ENCODE data around the gene CTSE. TPM values are rescaled to one million over a fixed set of nuclear protein-coding genes. Genes with fewer than 3 reads are reported as not detected.

CTSE gene
- total and polyA plus RNA-seq, 7 experiments from 2014 or later = not detected

DNA sequence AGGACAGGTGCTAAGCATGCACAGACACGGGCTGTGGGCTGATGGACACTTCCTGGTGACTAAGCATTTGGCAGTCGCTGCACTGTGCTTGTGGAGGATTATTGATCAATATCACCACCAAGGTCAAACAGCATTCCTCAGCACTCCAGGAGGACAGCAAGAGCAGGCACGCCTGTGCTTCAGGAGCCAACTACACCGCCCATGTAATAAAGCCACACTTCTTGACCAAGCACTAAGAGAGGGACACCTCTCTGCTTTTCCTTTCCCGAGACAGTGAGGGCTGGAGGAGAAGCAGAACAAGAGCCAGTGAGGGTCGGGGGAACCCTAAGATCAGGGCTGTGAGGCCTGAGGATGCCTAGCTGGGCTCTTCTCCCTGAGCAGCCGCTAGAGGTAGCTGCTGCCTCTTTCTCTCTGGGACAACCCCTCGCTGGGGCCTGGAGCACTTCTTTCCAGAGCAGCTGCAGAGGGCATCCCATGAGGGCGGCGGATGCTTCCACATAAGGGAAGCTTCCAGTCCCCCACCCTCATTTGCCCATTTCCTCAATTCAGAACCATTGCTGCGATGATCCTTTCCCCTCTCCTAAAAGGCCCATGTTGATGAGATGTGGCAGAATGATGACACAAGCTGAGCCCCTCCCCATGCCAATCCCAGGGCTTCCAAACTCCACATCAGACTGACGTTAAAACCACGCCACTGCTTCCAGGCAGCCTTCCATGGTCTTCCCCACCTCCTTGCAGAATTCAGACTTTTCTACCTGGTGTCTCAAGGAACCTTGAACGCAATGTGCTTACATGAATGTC lies 39.6 kb downstream of the CTSE start:
- H3K27ac ChIP-seq (ENCODE audit: low read depth, low read length) = no peak overlapping the region
- H3K36me3 ChIP-seq (ENCODE audit: control insufficient read depth in 2 of 3, insufficient read depth in 3 of 3, low read length in 3 of 3) = no peaks in the 10 kb centered on the region
- ChIA-PET CTCF (interaction anchor here (0.5 to 8.4 kb wide), 2 partner anchors 13 to 191 kb away, joined by 3 to 169 read pairs; no protein-coding TSS in a partner anchor), POLR2A (no interaction called here)
- no peaks in the 10 kb centered on the region for H3K4me1 ChIP-seq (ENCODE audit: control insufficient read depth in 2 of 2, insufficient read depth in 2 of 2, low read length in 2 of 2)
- Mint-ChIP-seq H3K9me3 (peaks cover 0 to 6% (median 0%) of the 10 kb centered on the region in 11 donors), H3K4me1 (no peaks in the 10 kb centered on the region), H3K4me3 (no peak overlapping the region), H3K27me3 (peaks cover 0 to 1% (median 0%) of the 10 kb centered on the region in 5 donors), H3K27ac (peak overlapping the region in 1 of 9 donors; percentile 10), H3K36me3 (peaks cover 0 to 6% (median 0%) of the 10 kb centered on the region in 5 donors)
- H3K27me3 ChIP-seq (ENCODE audit: control insufficient read depth in 2 of 2, insufficient read depth in 2 of 2, low read length in 2 of 2) = no peaks in the 10 kb centered on the region
- H3K4me3 ChIP-seq (ENCODE audit: low read length) = no peak overlapping the region
- no peaks in the 10 kb centered on the region for H3K9me3 ChIP-seq (ENCODE audit: control insufficient read depth in 2 of 3, low read length in 3 of 3)
- ATAC-seq = peak; percentile 41
- intact Hi-C loops (cut with micrococcal nuclease) = loop anchor here (1.0 kb wide), 1 partner anchor 122 kb away; no protein-coding TSS in a partner anchor
- no peak for DNase-seq

DNA sequence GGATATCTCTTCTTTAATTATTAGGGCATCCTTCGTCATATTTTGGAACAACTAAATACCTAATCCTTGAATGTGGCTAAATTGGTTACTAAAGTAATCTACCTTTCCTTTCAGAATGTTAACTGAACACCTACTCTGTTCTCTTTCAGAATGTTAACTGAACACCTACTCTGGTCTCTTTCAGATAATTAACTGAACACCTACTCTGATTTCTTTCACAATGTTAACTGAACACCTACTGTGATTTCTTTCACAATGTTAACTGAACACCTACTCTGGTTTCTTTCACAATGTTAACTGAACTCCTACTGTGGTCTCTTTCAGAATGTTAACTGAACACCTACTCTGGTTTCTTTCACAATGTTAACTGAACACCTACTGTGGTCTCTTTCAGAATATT lies 42.4 kb downstream of the CTSE start:
- Mint-ChIP-seq H3K27me3 (peaks cover 0 to 2% (median 0%) of the 10 kb centered on the region in 5 donors), H3K27ac (no peak overlapping the region), H3K9me3 (peaks cover 0 to 6% (median 0%) of the 10 kb centered on the region in 11 donors), H3K4me3 (no peak overlapping the region), H3K4me1 (no peaks in the 10 kb centered on the region), H3K36me3 (peaks cover 0 to 6% (median 0%) of the 10 kb centered on the region in 5 donors)
- H3K27me3 ChIP-seq (ENCODE audit: control insufficient read depth in 2 of 2, insufficient read depth in 2 of 2, low read length in 2 of 2) = no peaks in the 10 kb centered on the region
- ATAC-seq (no peak), DNase-seq (no peak)
- H3K4me3 ChIP-seq (ENCODE audit: low read length) = no peak overlapping the region
- H3K27ac ChIP-seq (ENCODE audit: low read depth, low read length) = no peak overlapping the region
- intact Hi-C loops (cut with micrococcal nuclease) = no loop called here
- no peaks in the 10 kb centered on the region for H3K36me3 ChIP-seq (ENCODE audit: control insufficient read depth in 2 of 3, insufficient read depth in 3 of 3, low read length in 3 of 3)
- ChIA-PET CTCF (interaction anchor here (6.5 to 8.4 kb wide), 2 partner anchors 188 to 323 kb away, joined by 83 to 169 read pairs; no protein-coding TSS in a partner anchor), POLR2A (no interaction called here)
- H3K9me3 ChIP-seq (ENCODE audit: control insufficient read depth in 2 of 3, low read length in 3 of 3) = no peaks in the 10 kb centered on the region
- no peaks in the 10 kb centered on the region for H3K4me1 ChIP-seq (ENCODE audit: control insufficient read depth in 2 of 2, insufficient read depth in 2 of 2, low read length in 2 of 2)

DNA sequence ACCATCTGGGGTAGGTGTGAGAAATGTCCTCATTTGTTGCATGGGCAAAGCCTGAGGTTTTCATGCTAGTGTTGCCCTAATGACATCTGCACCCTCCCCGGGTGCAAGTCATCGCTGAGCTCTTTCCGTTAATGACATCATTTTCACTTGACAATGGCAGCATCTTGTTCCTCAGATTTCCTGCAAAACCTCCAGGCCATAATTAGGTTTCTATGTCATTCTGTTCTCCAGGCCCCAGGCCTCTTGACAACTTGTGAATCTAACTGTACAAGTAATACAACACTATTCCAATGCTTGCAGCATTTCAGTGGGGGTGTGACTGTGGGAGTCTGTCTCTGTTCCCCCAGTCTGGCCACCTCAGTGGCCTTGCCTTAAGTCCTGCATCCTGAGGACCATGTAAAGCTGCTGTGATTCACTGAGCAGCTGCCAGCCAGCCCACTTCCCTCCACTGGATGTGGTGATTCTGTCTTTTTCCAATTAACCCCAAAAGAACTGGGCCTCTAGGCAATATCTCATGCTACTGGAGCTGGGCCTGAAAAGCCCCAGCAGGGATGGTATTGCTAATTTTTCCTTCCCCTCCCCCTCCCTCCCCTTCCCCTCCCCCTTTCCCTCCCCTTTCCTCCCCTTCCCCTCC lies 43.3 kb downstream of the CTSE start:
- ATAC-seq (no peak), DNase-seq (no peak)
- Histone ChIP-seq H3K9me3 (ENCODE audit: control insufficient read depth in 2 of 3, low read length in 3 of 3) (no peaks in the 10 kb centered on the region), H3K36me3 (ENCODE audit: control insufficient read depth in 2 of 3, insufficient read depth in 3 of 3, low read length in 3 of 3) (no peaks in the 10 kb centered on the region), H3K27ac (ENCODE audit: low read depth, low read length) (no peak overlapping the region), H3K4me1 (ENCODE audit: control insufficient read depth in 2 of 2, insufficient read depth in 2 of 2, low read length in 2 of 2) (no peaks in the 10 kb centered on the region), H3K4me3 (ENCODE audit: low read length) (no peak overlapping the region), H3K27me3 (ENCODE audit: control insufficient read depth in 2 of 2, insufficient read depth in 2 of 2, low read length in 2 of 2) (no peaks in the 10 kb centered on the region)
- no peak overlapping the region for H3K27ac Mint-ChIP-seq
- ChIA-PET CTCF (interaction anchor here (0.6 to 8.4 kb wide), 4 partner anchors 165 to 322 kb away, joined by 3 to 169 read pairs (median 44); no protein-coding TSS in a partner anchor), POLR2A (no interaction called here)
- no peak overlapping the region for H3K4me3 Mint-ChIP-seq
- intact Hi-C loops (cut with micrococcal nuclease) = no loop called here
- no peaks in the 10 kb centered on the region for H3K4me1 Mint-ChIP-seq
- H3K9me3 Mint-ChIP-seq = peaks cover 0 to 6% (median 0%) of the 10 kb centered on the region in 11 donors
- H3K36me3 Mint-ChIP-seq = peaks cover 0 to 6% (median 0%) of the 10 kb centered on the region in 5 donors
- H3K27me3 Mint-ChIP-seq = peaks cover 0 to 2% (median 0%) of the 10 kb centered on the region in 5 donors

DNA sequence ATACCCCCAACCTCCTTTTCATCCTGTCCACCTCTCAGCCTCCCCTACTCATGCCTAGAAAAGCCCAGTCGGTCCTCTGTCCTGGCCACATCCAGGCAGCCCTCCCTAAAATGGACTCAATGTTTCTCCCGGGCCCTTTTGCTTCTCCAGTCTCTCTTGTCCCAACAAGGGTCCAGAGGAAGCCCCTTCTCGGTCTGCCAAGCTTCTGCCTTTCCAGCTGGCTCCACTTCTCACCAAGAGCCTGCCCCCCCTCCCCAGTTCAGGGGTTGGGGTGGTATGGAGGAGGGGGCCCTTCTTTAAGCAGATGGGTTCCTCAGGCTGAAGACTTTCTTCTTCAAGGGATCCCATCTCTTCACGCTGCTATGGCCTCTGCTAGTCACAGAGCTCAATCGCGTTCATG lies 44.4 kb downstream of the CTSE start:
- Histone ChIP-seq H3K4me1 (ENCODE audit: control insufficient read depth in 2 of 2, insufficient read depth in 2 of 2, low read length in 2 of 2) (no peaks in the 10 kb centered on the region), H3K36me3 (ENCODE audit: control insufficient read depth in 2 of 3, insufficient read depth in 3 of 3, low read length in 3 of 3) (no peaks in the 10 kb centered on the region), H3K27me3 (ENCODE audit: control insufficient read depth in 2 of 2, insufficient read depth in 2 of 2, low read length in 2 of 2) (no peaks in the 10 kb centered on the region), H3K9me3 (ENCODE audit: control insufficient read depth in 2 of 3, low read length in 3 of 3) (no peaks in the 10 kb centered on the region), H3K4me3 (ENCODE audit: low read length) (no peak overlapping the region), H3K27ac (ENCODE audit: low read depth, low read length) (no peak overlapping the region)
- DNase-seq = no peak
- Mint-ChIP-seq H3K27me3 (peaks cover 0 to 2% (median 0%) of the 10 kb centered on the region in 5 donors), H3K27ac (no peak overlapping the region), H3K4me3 (no peak overlapping the region), H3K9me3 (peaks cover 0 to 8% (median 0%) of the 10 kb centered on the region in 11 donors), H3K36me3 (peaks cover 0 to 6% (median 0%) of the 10 kb centered on the region in 5 donors), H3K4me1 (no peaks in the 10 kb centered on the region)
- CTCF ChIA-PET = interaction anchor here (1.2 to 8.4 kb wide), 3 partner anchors 175 to 321 kb away, joined by 3 to 169 read pairs (median 83); no protein-coding TSS in a partner anchor
- no peak for ATAC-seq
- POLR2A ChIA-PET = interaction anchor here (0.6 to 0.7 kb wide), 2 partner anchors 153 to 237 kb away, joined by 3 read pairs; no protein-coding TSS in a partner anchor
- intact Hi-C loops (cut with micrococcal nuclease) = no loop called here

DNA sequence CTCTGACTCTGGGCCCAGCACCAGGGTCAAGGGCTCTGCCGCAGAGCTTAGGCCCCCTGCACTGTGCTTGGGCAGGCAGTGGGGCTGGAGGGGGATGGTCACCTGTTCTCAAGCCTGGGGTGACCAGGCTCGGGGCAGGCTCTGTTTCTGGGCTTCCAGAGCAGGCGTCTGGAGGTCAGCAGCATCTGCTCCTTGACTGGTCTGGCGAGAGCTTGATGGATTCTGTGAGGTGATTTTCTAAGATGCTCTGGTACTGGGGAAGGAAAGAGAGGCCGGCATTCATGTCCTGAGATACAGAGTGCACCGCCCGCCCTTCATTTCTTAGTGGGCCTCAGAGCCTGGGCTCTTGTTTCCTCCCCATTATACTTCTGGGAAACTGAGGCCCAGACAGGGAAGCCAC lies 45.0 kb downstream of the CTSE start:
- no peaks in the 10 kb centered on the region for H3K36me3 ChIP-seq (ENCODE audit: control insufficient read depth in 2 of 3, insufficient read depth in 3 of 3, low read length in 3 of 3)
- no peaks in the 10 kb centered on the region for H3K4me1 ChIP-seq (ENCODE audit: control insufficient read depth in 2 of 2, insufficient read depth in 2 of 2, low read length in 2 of 2)
- H3K27ac ChIP-seq (ENCODE audit: low read depth, low read length) = no peak overlapping the region
- ChIA-PET CTCF (interaction anchor here (2.2 to 8.4 kb wide), 4 partner anchors 8 to 320 kb away, joined by 22 to 169 read pairs (median 58); no protein-coding TSS in a partner anchor), POLR2A (no interaction called here)
- H3K9me3 ChIP-seq (ENCODE audit: control insufficient read depth in 2 of 3, low read length in 3 of 3) = no peaks in the 10 kb centered on the region
- H3K4me1 Mint-ChIP-seq = peaks cover 0 to under 1% (median 0%) of the 10 kb centered on the region in 7 donors
- H3K27me3 Mint-ChIP-seq = peaks cover 0 to 2% (median 0%) of the 10 kb centered on the region in 5 donors
- intact Hi-C loops (cut with micrococcal nuclease) = no loop called here
- H3K27ac Mint-ChIP-seq = no peak overlapping the region
- H3K9me3 Mint-ChIP-seq = peaks cover 0 to 14% (median 0%) of the 10 kb centered on the region in 11 donors
- H3K4me3 Mint-ChIP-seq = no peak overlapping the region
- no peaks in the 10 kb centered on the region for H3K27me3 ChIP-seq (ENCODE audit: control insufficient read depth in 2 of 2, insufficient read depth in 2 of 2, low read length in 2 of 2)
- H3K36me3 Mint-ChIP-seq = peaks cover 0 to 6% (median 0%) of the 10 kb centered on the region in 5 donors
- DNase-seq (no peak), ATAC-seq (no peak)
- H3K4me3 ChIP-seq (ENCODE audit: low read length) = no peak overlapping the region

DNA sequence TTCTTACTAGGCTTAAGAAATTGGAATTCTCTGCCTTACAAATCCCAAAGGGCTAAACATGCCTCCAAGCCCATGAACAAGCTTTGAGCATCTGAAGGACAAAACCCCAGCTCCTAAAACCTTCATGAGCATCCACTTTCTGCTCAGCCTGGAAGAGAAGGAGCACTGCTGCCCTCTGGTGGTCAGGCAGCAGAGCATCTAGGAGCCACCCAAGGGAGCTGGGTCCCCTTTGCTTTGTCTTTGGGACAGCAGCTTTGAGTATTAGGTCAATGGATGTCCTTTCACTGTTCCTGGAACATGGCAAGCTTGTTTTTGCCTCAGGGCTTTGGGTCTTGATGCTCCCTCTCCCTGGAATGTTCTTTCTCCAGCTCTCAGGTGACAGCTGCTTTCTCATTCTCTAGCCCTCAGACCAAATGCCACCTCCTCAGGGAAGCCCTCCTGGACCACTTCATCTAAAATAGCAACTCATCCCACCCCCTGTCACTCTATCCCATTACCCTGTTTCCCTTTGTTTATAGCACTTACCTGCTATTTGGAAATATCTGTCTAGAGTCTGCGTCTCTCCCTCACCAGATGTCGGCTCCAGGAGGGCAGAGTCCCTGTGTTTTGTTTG lies 46.2 kb downstream of the CTSE start:
- H3K4me3 ChIP-seq (ENCODE audit: low read length) = no peak overlapping the region
- no peaks in the 10 kb centered on the region for H3K9me3 ChIP-seq (ENCODE audit: control insufficient read depth in 2 of 3, low read length in 3 of 3)
- DNase-seq (peak; percentile 45 to 78 (median 68)), ATAC-seq (peak; percentile 82)
- no peaks in the 10 kb centered on the region for H3K4me1 ChIP-seq (ENCODE audit: control insufficient read depth in 2 of 2, insufficient read depth in 2 of 2, low read length in 2 of 2)
- Mint-ChIP-seq H3K9me3 (peaks cover 0 to 21% (median 0%) of the 10 kb centered on the region in 11 donors), H3K4me1 (peaks cover 0 to 2% (median 0%) of the 10 kb centered on the region in 7 donors), H3K4me3 (no peak overlapping the region), H3K27me3 (peaks cover 0 to 2% (median 0%) of the 10 kb centered on the region in 5 donors), H3K27ac (no peak overlapping the region), H3K36me3 (peaks cover 0 to 6% (median 0%) of the 10 kb centered on the region in 5 donors)
- ChIA-PET CTCF (interaction anchor here (0.5 to 8.4 kb wide), 32 partner anchors 9 to 854 kb away, joined by 3 to 169 read pairs (median 5); partner anchors contain the start of genes PM20D1 and RAB29), POLR2A (interaction anchor here (1.7 kb wide), 1 partner anchor 186 kb away, joined by 6 read pairs; no protein-coding TSS in a partner anchor)
- H3K36me3 ChIP-seq (ENCODE audit: control insufficient read depth in 2 of 3, insufficient read depth in 3 of 3, low read length in 3 of 3) = no peaks in the 10 kb centered on the region
- H3K27me3 ChIP-seq (ENCODE audit: control insufficient read depth in 2 of 2, insufficient read depth in 2 of 2, low read length in 2 of 2) = no peaks in the 10 kb centered on the region
- H3K27ac ChIP-seq (ENCODE audit: low read depth, low read length) = no peak overlapping the region
- intact Hi-C loops (cut with micrococcal nuclease) = loop anchor here (1.0 kb wide), 5 partner anchors 58 to 386 kb away; no protein-coding TSS in a partner anchor
